ENCODE data around the gene SF3B6.
"Not testable (repeated sequence)": the region's sequence is repeated elsewhere in the genome, so short reads cannot be mapped to it uniquely, and the experiment has no call there.

The SF3B6 gene

GRCh38 chr2:24045511-24046508 lies 30.3 kb downstream of the SF3B6 start:
- Histone ChIP-seq H3K27me3 (ENCODE audit: control insufficient read depth, insufficient read depth, low read length) (no peaks in the 10 kb centered on the region), H3K79me2 (peaks cover 4% of the 10 kb centered on the region), H3K4me3 (ENCODE audit: low read depth, low read length) (no peak overlapping the region), H2AFZ (no peak overlapping the region), H3K4me1 (no peaks in the 10 kb centered on the region), H3K36me3 (ENCODE audit: control insufficient read depth, insufficient read depth, low read length) (no peaks in the 10 kb centered on the region), H3K4me2 (ENCODE audit: low read length) (peak overlapping the region; percentile 92), H3K27ac (no peak overlapping the region), H3K9me3 (ENCODE audit: control insufficient read depth, low read length) (no peaks in the 10 kb centered on the region), H3K9ac (no peak overlapping the region)
- no peak for TF ChIP-seq CTCF (IDR thresholded peaks at IDR 0.05)

GRCh38 chr2:24043133-24043532 lies 33.0 kb downstream of the SF3B6 start:
- H2AFZ ChIP-seq; H3K4me1 ChIP-seq; H3K79me2 ChIP-seq; H3K4me3 ChIP-seq (ENCODE audit: low read depth, low read length); H3K9me3 ChIP-seq (ENCODE audit: control insufficient read depth, low read length); H3K9ac ChIP-seq; H3K4me2 ChIP-seq (ENCODE audit: low read length); H3K27me3 ChIP-seq (ENCODE audit: control insufficient read depth, insufficient read depth, low read length); H3K27ac ChIP-seq; H3K36me3 ChIP-seq (ENCODE audit: control insufficient read depth, insufficient read depth, low read length): not testable (repeated sequence)

GRCh38 chr2:24040511-24040910 lies 35.6 kb downstream of the SF3B6 start:
- TF ChIP-seq CTCF (IDR thresholded peaks at IDR 0.05) = no peak
- no peak overlapping the region for H2AFZ ChIP-seq
- no peaks in the 10 kb centered on the region for H3K4me1 ChIP-seq

GRCh38 chr2:24038786-24039499 lies 37.2 kb downstream of the SF3B6 start:
- peaks cover 6% of the 10 kb centered on the region for H3K79me2 ChIP-seq
- H3K4me2 ChIP-seq (ENCODE audit: low read length) = no peak overlapping the region
- H3K9me3 ChIP-seq (ENCODE audit: control insufficient read depth, low read length) = no peaks in the 10 kb centered on the region
- TF ChIP-seq CTCF (IDR thresholded peaks at IDR 0.05) = no peak
- H3K27me3 ChIP-seq (ENCODE audit: control insufficient read depth, insufficient read depth, low read length) = no peaks in the 10 kb centered on the region
- no peaks in the 10 kb centered on the region for H3K4me1 ChIP-seq
- H3K4me3 ChIP-seq (ENCODE audit: low read depth, low read length) = no peak overlapping the region
- no peaks in the 10 kb centered on the region for H3K36me3 ChIP-seq (ENCODE audit: control insufficient read depth, insufficient read depth, low read length)
- H3K9ac ChIP-seq = no peak overlapping the region
- no peak overlapping the region for H2AFZ ChIP-seq
- H3K27ac ChIP-seq = no peak overlapping the region

More at GRCh38 chr2:24040511-24040910, 35.6 kb downstream of the SF3B6 start:
- Histone ChIP-seq H3K79me2 (peaks cover 6% of the 10 kb centered on the region), H3K4me2 (ENCODE audit: low read length) (no peak overlapping the region), H3K9me3 (ENCODE audit: control insufficient read depth, low read length) (no peaks in the 10 kb centered on the region), H3K27ac (no peak overlapping the region), H3K36me3 (ENCODE audit: control insufficient read depth, insufficient read depth, low read length) (no peaks in the 10 kb centered on the region), H3K4me3 (ENCODE audit: low read depth, low read length) (no peak overlapping the region), H3K27me3 (ENCODE audit: control insufficient read depth, insufficient read depth, low read length) (no peaks in the 10 kb centered on the region), H3K9ac (no peak overlapping the region)

- no peaks in the 10 kb centered on the region for H3K79me2 ChIP-seq
- no peak overlapping the region for H3K4me2 ChIP-seq (ENCODE audit: low read length)
- H3K4me1 ChIP-seq = no peaks in the 10 kb centered on the region
- H3K36me3 ChIP-seq (ENCODE audit: control insufficient read depth, insufficient read depth, low read length) = no peaks in the 10 kb centered on the region
- H3K27me3 ChIP-seq (ENCODE audit: control insufficient read depth, insufficient read depth, low read length) = no peaks in the 10 kb centered on the region
- H3K9me3 ChIP-seq (ENCODE audit: control insufficient read depth, low read length) = no peaks in the 10 kb centered on the region
- no peak overlapping the region for H3K9ac ChIP-seq
- H3K27ac ChIP-seq = no peak overlapping the region
- TF ChIP-seq CTCF (IDR thresholded peaks at IDR 0.05) = no peak
- no peak overlapping the region for H3K4me3 ChIP-seq (ENCODE audit: low read depth, low read length)
- no peak overlapping the region for H2AFZ ChIP-seq
Measured at GRCh38 chr2:24026233-24026632, 49.9 kb downstream of the SF3B6 start.
